SK-N-SH treated with all-trans-retinoic acid at 6 μM for 48 hours (cell line): ENCODE measurements around the gene MAP3K7CL.

Experiments used
- ATAC-seq: fragments of 200-7000 bp; cut with Tn5 transposase; 3 replicates; pipeline ENCODE4 v1.9.1; 2020; ENCODE audit warnings: mild to moderate bottlenecking, moderate library complexity
- ARNTL ChIP-seq: fragments of 450-650 bp; formaldehyde crosslinking; IDR thresholded peaks from 2 replicates; pipeline ENCODE4 v1.5.0; 2020; ENCODE audit warnings: low read depth, mild to moderate bottlenecking, moderate library complexity, borderline replicate concordance
- CSDC2 ChIP-seq: fragments of 250-450 bp; sonication (Bioruptor Pico); IDR thresholded peaks from 2 replicates; pipeline ENCODE4 v1.5.0; 2020; ENCODE audit warnings: mild to moderate bottlenecking, moderate library complexity
- ESRRG ChIP-seq: fragments of 250-450 bp; sonication (Bioruptor Pico); IDR thresholded peaks from 2 replicates; pipeline ENCODE4 v1.6.1; 2021; ENCODE audit warnings: mild to moderate bottlenecking
- GLIS3 ChIP-seq: fragments of 250-450 bp; sonication (Bioruptor Pico); IDR thresholded peaks from 2 replicates; pipeline ENCODE4 v1.5.0; 2020; ENCODE audit warnings: mild to moderate bottlenecking, moderate library complexity
- ISL1 ChIP-seq: fragments of 250-450 bp; sonication (Bioruptor Pico); IDR thresholded peaks from 2 replicates; pipeline ENCODE4 v2.1.2; 2022; ENCODE audit warnings: mild to moderate bottlenecking, moderate library complexity
- OSR1 ChIP-seq: fragments of 250-450 bp; sonication (Bioruptor Pico); IDR thresholded peaks from 2 replicates; pipeline ENCODE4 v1.8.0; 2022; ENCODE audit warnings: moderate library complexity, mild to moderate bottlenecking, inconsistent platforms
- PPARA ChIP-seq: fragments of 250-450 bp; sonication (Bioruptor Pico); IDR thresholded peaks from 2 replicates; pipeline ENCODE4 v1.5.0; 2020; ENCODE audit warnings: mild to moderate bottlenecking, borderline replicate concordance
- RARB ChIP-seq: fragments of 250-450 bp; sonication (Bioruptor Pico); IDR thresholded peaks from 2 replicates; pipeline ENCODE4 v1.8.0; 2021; ENCODE audit warnings: mild to moderate bottlenecking, moderate library complexity
- SNAI2 ChIP-seq: fragments of 250-450 bp; sonication (Bioruptor Pico); IDR thresholded peaks from 2 replicates; pipeline ENCODE4 v1.5.0; 2020; ENCODE audit warnings: mild to moderate bottlenecking, moderate library complexity
- TCF4 ChIP-seq: fragments of 250-450 bp; sonication (Bioruptor Pico); IDR thresholded peaks from 2 replicates; pipeline ENCODE4 v1.8.0; 2021; ENCODE audit warnings: mild to moderate bottlenecking, moderate library complexity, borderline replicate concordance
- TOX ChIP-seq: fragments of 250-450 bp; sonication (Bioruptor Pico); IDR thresholded peaks from 2 replicates; pipeline ENCODE4 v1.8.0; 2021; ENCODE audit warnings: mild to moderate bottlenecking, moderate library complexity, borderline replicate concordance
- ZC3H10 ChIP-seq: fragments of 250-450 bp; sonication (Bioruptor Pico); IDR thresholded peaks from 2 replicates; pipeline ENCODE4 v1.5.1; 2021; ENCODE audit warnings: mild to moderate bottlenecking, moderate library complexity
- ZFP30 ChIP-seq: fragments of 450-650 bp; formaldehyde crosslinking; IDR thresholded peaks from 2 replicates; pipeline ENCODE4 v1.5.0; 2022; ENCODE audit warnings: mild to moderate bottlenecking, moderate library complexity
- ZNF565 ChIP-seq: fragments of 450-650 bp; formaldehyde crosslinking; conservative IDR thresholded peaks from 2 replicates; pipeline ENCODE4 v1.5.0; 2020; ENCODE audit warnings: low read depth, mild to moderate bottlenecking, moderate library complexity
- ZNF70 ChIP-seq: fragments of 450-650 bp; formaldehyde crosslinking; IDR thresholded peaks from 2 replicates; pipeline ENCODE4 v1.5.0; 2020; ENCODE audit warnings: mild to moderate bottlenecking, moderate library complexity
- ZNF8 ChIP-seq: fragments of 450-650 bp; formaldehyde crosslinking; IDR thresholded peaks from 2 replicates; pipeline ENCODE4 v1.5.0; 2020; ENCODE audit warnings: mild to moderate bottlenecking, moderate library complexity
- TF ChIP-seq, protein P1 (sequence below): fragments of 250-450 bp; sonication (Bioruptor Pico); IDR thresholded peaks from 2 replicates; pipeline ENCODE4 v1.5.0; 2020; ENCODE audit warnings: mild to moderate bottlenecking, moderate library complexity
- TF ChIP-seq, protein P2 (sequence below): fragments of 250-450 bp; sonication (Bioruptor Pico); IDR thresholded peaks from 2 replicates; pipeline ENCODE4 v1.8.0; 2020; ENCODE audit warnings: mild to moderate bottlenecking, moderate library complexity, borderline replicate concordance
- TF ChIP-seq, protein P3 (sequence below): fragments of 250-450 bp; sonication (Bioruptor Pico); IDR thresholded peaks from 2 replicates; pipeline ENCODE4 v1.8.0; 2021; ENCODE audit warnings: low read depth, mild to moderate bottlenecking, moderate library complexity, borderline replicate concordance
- TF ChIP-seq, protein P4 (sequence below): fragments of 250-450 bp; sonication (Bioruptor Pico); IDR thresholded peaks from 2 replicates; pipeline ENCODE4 v1.5.1; 2020; ENCODE audit warnings: low read depth, mild to moderate bottlenecking, moderate library complexity

MAP3K7CL gene

GRCh38 chr21:29083306-29083705 is 47.1 kb upstream of the MAP3K7CL start:
- no peak for ATAC-seq
- TF ChIP-seq, protein P1, sequence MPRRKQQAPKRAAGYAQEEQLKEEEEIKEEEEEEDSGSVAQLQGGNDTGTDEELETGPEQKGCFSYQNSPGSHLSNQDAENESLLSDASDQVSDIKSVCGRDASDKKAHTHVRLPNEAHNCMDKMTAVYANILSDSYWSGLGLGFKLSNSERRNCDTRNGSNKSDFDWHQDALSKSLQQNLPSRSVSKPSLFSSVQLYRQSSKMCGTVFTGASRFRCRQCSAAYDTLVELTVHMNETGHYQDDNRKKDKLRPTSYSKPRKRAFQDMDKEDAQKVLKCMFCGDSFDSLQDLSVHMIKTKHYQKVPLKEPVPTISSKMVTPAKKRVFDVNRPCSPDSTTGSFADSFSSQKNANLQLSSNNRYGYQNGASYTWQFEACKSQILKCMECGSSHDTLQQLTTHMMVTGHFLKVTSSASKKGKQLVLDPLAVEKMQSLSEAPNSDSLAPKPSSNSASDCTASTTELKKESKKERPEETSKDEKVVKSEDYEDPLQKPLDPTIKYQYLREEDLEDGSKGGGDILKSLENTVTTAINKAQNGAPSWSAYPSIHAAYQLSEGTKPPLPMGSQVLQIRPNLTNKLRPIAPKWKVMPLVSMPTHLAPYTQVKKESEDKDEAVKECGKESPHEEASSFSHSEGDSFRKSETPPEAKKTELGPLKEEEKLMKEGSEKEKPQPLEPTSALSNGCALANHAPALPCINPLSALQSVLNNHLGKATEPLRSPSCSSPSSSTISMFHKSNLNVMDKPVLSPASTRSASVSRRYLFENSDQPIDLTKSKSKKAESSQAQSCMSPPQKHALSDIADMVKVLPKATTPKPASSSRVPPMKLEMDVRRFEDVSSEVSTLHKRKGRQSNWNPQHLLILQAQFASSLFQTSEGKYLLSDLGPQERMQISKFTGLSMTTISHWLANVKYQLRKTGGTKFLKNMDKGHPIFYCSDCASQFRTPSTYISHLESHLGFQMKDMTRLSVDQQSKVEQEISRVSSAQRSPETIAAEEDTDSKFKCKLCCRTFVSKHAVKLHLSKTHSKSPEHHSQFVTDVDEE (CRISPR knock-in tag) = peak; percentile 56; the same call in 1 of the 2 replicates
- TF ChIP-seq ISL1 (CRISPR knock-in tag) = peak; percentile 21; the same call in 1 of the 2 replicates
- TF ChIP-seq, protein P2, sequence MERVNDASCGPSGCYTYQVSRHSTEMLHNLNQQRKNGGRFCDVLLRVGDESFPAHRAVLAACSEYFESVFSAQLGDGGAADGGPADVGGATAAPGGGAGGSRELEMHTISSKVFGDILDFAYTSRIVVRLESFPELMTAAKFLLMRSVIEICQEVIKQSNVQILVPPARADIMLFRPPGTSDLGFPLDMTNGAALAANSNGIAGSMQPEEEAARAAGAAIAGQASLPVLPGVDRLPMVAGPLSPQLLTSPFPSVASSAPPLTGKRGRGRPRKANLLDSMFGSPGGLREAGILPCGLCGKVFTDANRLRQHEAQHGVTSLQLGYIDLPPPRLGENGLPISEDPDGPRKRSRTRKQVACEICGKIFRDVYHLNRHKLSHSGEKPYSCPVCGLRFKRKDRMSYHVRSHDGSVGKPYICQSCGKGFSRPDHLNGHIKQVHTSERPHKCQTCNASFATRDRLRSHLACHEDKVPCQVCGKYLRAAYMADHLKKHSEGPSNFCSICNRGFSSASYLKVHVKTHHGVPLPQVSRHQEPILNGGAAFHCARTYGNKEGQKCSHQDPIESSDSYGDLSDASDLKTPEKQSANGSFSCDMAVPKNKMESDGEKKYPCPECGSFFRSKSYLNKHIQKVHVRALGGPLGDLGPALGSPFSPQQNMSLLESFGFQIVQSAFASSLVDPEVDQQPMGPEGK (CRISPR knock-in tag) = no peak

GRCh38 chr21:29084372-29084771 is 46.1 kb upstream of the MAP3K7CL start:
- TF ChIP-seq OSR1 (CRISPR knock-in tag) (no peak), ZNF70 (CRISPR knock-in tag) (no peak)
- no peak for ATAC-seq

DNA sequence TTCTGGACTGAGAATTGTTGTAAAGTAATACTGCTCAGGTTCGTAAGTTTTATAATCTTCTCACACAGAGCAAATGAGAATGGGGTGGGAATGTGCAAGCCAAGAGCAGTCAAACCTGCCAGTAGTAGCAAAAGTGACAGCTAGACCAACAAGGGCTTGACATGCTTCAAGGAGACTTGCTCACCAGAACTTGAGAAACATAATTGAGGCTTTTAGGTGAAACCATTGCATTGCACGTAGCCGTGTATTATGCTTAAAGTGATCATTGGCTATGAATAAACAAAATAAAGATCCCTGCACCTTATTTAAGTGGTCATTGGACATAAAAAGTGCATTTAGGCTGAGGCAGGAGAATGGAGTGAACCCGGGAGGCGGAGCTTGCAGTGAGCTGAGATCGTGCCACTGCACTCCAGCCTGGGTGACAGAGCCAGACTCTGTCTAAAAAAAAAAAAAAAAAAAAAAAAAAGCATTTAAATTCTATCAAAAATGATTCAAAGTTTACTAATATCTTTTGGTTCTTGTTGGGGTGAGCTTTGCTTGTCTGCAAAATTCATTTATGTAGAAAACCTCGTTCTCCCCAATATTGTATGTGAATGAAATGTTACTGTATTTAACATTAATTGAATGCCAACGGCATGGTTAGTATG is 45.2 kb upstream of the MAP3K7CL start:
- no peak for TF ChIP-seq OSR1 (CRISPR knock-in tag)
- TF ChIP-seq ZNF565 (CRISPR knock-in tag) = no peak
- TF ChIP-seq, protein P1 (CRISPR knock-in tag) = no peak
- TF ChIP-seq CSDC2 (CRISPR knock-in tag) = no peak
- no peak for TF ChIP-seq GLIS3 (CRISPR knock-in tag)
- TF ChIP-seq ARNTL (CRISPR knock-in tag) = no peak
- no peak for TF ChIP-seq ESRRG (CRISPR knock-in tag)
- TF ChIP-seq SNAI2 (CRISPR knock-in tag) = no peak
- no peak for TF ChIP-seq TOX (CRISPR knock-in tag)
- TF ChIP-seq ZNF70 (CRISPR knock-in tag) = no peak
- TF ChIP-seq ZC3H10 = no peak
- no peak for TF ChIP-seq ZNF8 (CRISPR knock-in tag)
- TF ChIP-seq ZFP30 (CRISPR knock-in tag) = no peak
- TF ChIP-seq ISL1 (CRISPR knock-in tag) = no peak
- TF ChIP-seq, protein P2 (CRISPR knock-in tag) = no peak
- TF ChIP-seq, protein P3, sequence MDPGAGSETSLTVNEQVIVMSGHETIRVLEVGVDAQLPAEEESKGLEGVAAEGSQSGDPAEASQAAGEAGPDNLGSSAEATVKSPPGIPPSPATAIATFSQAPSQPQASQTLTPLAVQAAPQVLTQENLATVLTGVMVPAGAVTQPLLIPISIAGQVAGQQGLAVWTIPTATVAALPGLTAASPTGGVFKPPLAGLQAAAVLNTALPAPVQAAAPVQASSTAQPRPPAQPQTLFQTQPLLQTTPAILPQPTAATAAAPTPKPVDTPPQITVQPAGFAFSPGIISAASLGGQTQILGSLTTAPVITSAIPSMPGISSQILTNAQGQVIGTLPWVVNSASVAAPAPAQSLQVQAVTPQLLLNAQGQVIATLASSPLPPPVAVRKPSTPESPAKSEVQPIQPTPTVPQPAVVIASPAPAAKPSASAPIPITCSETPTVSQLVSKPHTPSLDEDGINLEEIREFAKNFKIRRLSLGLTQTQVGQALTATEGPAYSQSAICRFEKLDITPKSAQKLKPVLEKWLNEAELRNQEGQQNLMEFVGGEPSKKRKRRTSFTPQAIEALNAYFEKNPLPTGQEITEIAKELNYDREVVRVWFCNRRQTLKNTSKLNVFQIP (CRISPR knock-in tag) = no peak
- no peak for TF ChIP-seq PPARA (CRISPR knock-in tag)
- TF ChIP-seq, protein P4, sequence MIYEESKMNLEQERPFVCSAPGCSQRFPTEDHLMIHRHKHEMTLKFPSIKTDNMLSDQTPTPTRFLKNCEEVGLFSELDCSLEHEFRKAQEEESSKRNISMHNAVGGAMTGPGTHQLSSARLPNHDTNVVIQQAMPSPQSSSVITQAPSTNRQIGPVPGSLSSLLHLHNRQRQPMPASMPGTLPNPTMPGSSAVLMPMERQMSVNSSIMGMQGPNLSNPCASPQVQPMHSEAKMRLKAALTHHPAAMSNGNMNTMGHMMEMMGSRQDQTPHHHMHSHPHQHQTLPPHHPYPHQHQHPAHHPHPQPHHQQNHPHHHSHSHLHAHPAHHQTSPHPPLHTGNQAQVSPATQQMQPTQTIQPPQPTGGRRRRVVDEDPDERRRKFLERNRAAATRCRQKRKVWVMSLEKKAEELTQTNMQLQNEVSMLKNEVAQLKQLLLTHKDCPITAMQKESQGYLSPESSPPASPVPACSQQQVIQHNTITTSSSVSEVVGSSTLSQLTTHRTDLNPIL (CRISPR knock-in tag) = no peak
- TF ChIP-seq TCF4 (CRISPR knock-in tag) = no peak
- TF ChIP-seq RARB (CRISPR knock-in tag) = no peak
- TF ChIP-seq, all 23 proteins: peak for 0
- ATAC-seq = no peak
